A549 treated with Mapracorat at 1 μM for 4 hours (cell line): ENCODE results near the gene TNFSF10. TPM values are rescaled to one million over a fixed set of nuclear protein-coding genes. Genes with fewer than 3 reads are reported as not detected.

ENCODE experiments used
- total RNA-seq: library from RNA; stranded (reverse); fragments of 200-300 nt; extraction: Qiagen RNA extraction; gene quantifications from 5 replicates; pipeline ENCODE4 v1.2.3, GENCODE V29; 2022

TNFSF10 gene
- 0.08 to 0.15 TPM (median 0.14 TPM) in 3 of 5 replicates, not detected in the others for total RNA-seq

GRCh38 chr3:172522871-172523818 is at the start of gene TNFSF10:
Gene TNFSF10, minus strand, starts transcription at chr3:172523430. Its CDS starts 46 bp downstream, at chr3:172523384.

Other genes with a start within 250 kb of the TNFSF10 start
- gene GHSR, start 75.0 kb downstream of the TNFSF10 start, total RNA-seq = not detected in 5 replicates
- gene NCEH1, start 187.6 kb upstream of the TNFSF10 start, total RNA-seq = 29.6 to 35.3 TPM (median 32.9 TPM) in 5 replicates
- gene ECT2, start 227.3 kb upstream of the TNFSF10 start, total RNA-seq = 58.3 to 78.7 TPM (median 69.0 TPM) in 5 replicates